ENCODE measurements around the gene NFATC4.

- TF ChIP-seq EZH2 (IDR thresholded peaks at IDR 0.05) (no peak), POLR2AphosphoS5 (IDR thresholded peaks at IDR 0.05; ENCODE audit: borderline replicate concordance, low read depth, low read length) (no peak), FOXP2 (optimal IDR thresholded peaks at IDR 0.05; ENCODE audit: control extremely low read depth, extremely low read length, insufficient read depth) (no peak)
Observed at GRCh38 chr14:24361326-24361725, 6.7 kb upstream of the NFATC4 start.

Measured in SK-N-MC (cell line).